A673 (cell line): Measurements from ENCODE around the gene SLC24A5. TPM values are rescaled to one million over a fixed set of nuclear protein-coding genes. Genes with fewer than 3 reads are reported as not detected.
A peak's percentile ranks its signal among the peaks of the same experiment; 100 is the strongest.

Experiments used
- Bru-seq: library from RNA; stranded (reverse); fragments of 400-500 nt; gene quantifications from one replicate; lab custom pipeline; 2021; lab: Mats Ljungman, UMichigan
- BruChase-seq, 2 experiments: library from RNA; stranded (reverse); fragments of 400-500 nt; gene quantifications; one replicate each; lab custom pipeline; 2021; lab: Mats Ljungman, UMichigan
- BruUV-seq: library from RNA; stranded (reverse); fragments of 400-500 nt; replicated peaks from 2 replicates; lab custom pipeline; 2021; lab: Mats Ljungman, UMichigan
- CTCF ChIA-PET: fragments of 300-600 bp; sonication (Branson Sonifier 250); formaldehyde crosslinking; loops from one replicate; lab custom pipeline; 2022; ENCODE audit warnings: antibody characterized with exemption; lab: Charles Lee
- POLR2A ChIA-PET: fragments of 300-600 bp; sonication (Branson Sonifier 250); formaldehyde crosslinking; loops from one replicate; lab custom pipeline; 2022; ENCODE audit warnings: antibody characterized with exemption; ENCODE audit not compliant: low non-redundant PET; lab: Charles Lee
- DNase-seq: peaks from one replicate; pipeline ENCODE4 v3.0.0-alpha.2; 2015; ENCODE audit warnings: low spot score
- H3K27ac ChIP-seq: fragments of 200-600 bp; sonication (generic); 2 replicates; pipeline ENCODE4 v1.5.1; 2016; ENCODE audit warnings: mixed run types, low read depth, mild to moderate bottlenecking, mixed read lengths, antibody characterized with exemption, low read length; ENCODE audit not compliant: poor library complexity, severe bottlenecking
- H3K27me3 ChIP-seq: fragments of 200-600 bp; sonication (generic); replicated peaks from 2 replicates; pipeline ENCODE4 v1.6.1; 2017; ENCODE audit warnings: mixed run types, low read depth, mild to moderate bottlenecking, mixed read lengths, antibody characterized with exemption, low read length; ENCODE audit not compliant: insufficient read depth, poor library complexity
- H3K36me3 ChIP-seq: fragments of 200-600 bp; sonication (generic); 2 replicates; pipeline ENCODE4 v1.6.1; 2016; ENCODE audit warnings: mixed run types, mild to moderate bottlenecking, mixed read lengths, antibody characterized with exemption, low read length; ENCODE audit not compliant: insufficient read depth, poor library complexity, severe bottlenecking
- H3K4me1 ChIP-seq: fragments of 200-600 bp; sonication (generic); 2 replicates; pipeline ENCODE4 v1.6.1; 2017; ENCODE audit warnings: mixed run types, mild to moderate bottlenecking, mixed read lengths, antibody characterized with exemption, low read length; ENCODE audit not compliant: insufficient read depth, poor library complexity, severe bottlenecking
- H3K4me3 ChIP-seq: fragments of 200-600 bp; sonication (generic); 2 replicates; pipeline ENCODE4 v1.5.1; 2016; ENCODE audit warnings: low read depth, mixed run types, mild to moderate bottlenecking, mixed read lengths, low read length; ENCODE audit not compliant: poor library complexity, severe bottlenecking
- H3K9me3 ChIP-seq: fragments of 200-600 bp; sonication (generic); 2 replicates; pipeline ENCODE4 v1.6.1; 2016; ENCODE audit warnings: mixed run types, low read depth, mild to moderate bottlenecking, mixed read lengths, antibody characterized with exemption, low read length; ENCODE audit not compliant: poor library complexity, severe bottlenecking
- CTCF ChIP-seq: fragments of 300-800, 200-600 bp; sonication (generic); conservative IDR thresholded peaks from 2 replicates; pipeline ENCODE4 v1.5.1; 2017; ENCODE audit warnings: low read depth, mild to moderate bottlenecking, antibody characterized with exemption, low read length, moderate library complexity, mixed read lengths
- EZH2 ChIP-seq: fragments of 200-600 bp; sonication (generic); IDR thresholded peaks from 2 replicates; pipeline ENCODE4 v1.6.1; 2017; ENCODE audit warnings: borderline replicate concordance, low read depth, mild to moderate bottlenecking, mixed read lengths, antibody characterized with exemption, low read length; ENCODE audit not compliant: poor library complexity, severe bottlenecking
- intact Hi-C: fragments of 100-400 bp; cut with micrococcal nuclease; formaldehyde crosslinking; loops from one replicate; pipeline ENCODE4 v1.10.0; 2022; ENCODE audit not compliant: unreplicated experiment
- long read RNA-seq: library from polyadenylated mRNA; stranded (forward); transcript quantifications from one replicate; pipeline ENCODE4 v2.0.0, GENCODE V29; 2022
- total RNA-seq: library from RNA; stranded (reverse); gene quantifications from 2 replicates; pipeline ENCODE4 v1.2.3, GENCODE V29; 2021

SLC24A5 gene
- not detected in 2 replicates for total RNA-seq
- percentile 7 among the genes with signal in this experiment for Bru-seq, nascent RNA
- not detected for BruChase-seq, experiment 1, labeled RNA remaining after a 2-hour chase
- BruChase-seq, experiment 2, labeled RNA remaining after a 6-hour chase, result percentile 7 among the genes with signal in this experiment
- long read RNA-seq, partial matches to known transcripts, result 0 of 12 reads
- long read RNA-seq, other reads (novel, unspliced or antisense), result 12 of 12 reads

GRCh38 chr15:48120745-48121144 is at the start of gene SLC24A5:
TSS of gene SLC24A5 (plus strand) at chr15:48120990. CDS start at chr15:48121045, 55 bp downstream.
- Histone ChIP-seq H3K9me3 (no peaks in the 10 kb centered on the region), H3K36me3 (no peaks in the 10 kb centered on the region), H3K27me3 (no peaks in the 10 kb centered on the region), H3K4me3 (no peak within 1 kb of the TSS), H3K27ac (no peak within 1 kb of the TSS), H3K4me1 (no peaks in the 10 kb centered on the region)
- BruUV-seq, result no TSS peak
- ChIA-PET POLR2A (no interaction called here), CTCF (no interaction called here)
- no peak for DNase-seq
- TF ChIP-seq CTCF, result no peak
- TF ChIP-seq EZH2, result no peak
- intact Hi-C loops, result no loop called here

GRCh38 chr15:48072941-48073340 is 47.8 kb upstream of the SLC24A5 start:
- no peaks in the 10 kb centered on the region for H3K36me3 ChIP-seq
- ChIA-PET CTCF (no interaction called here), POLR2A (no interaction called here)
- no TSS peak for BruUV-seq
- no peak for DNase-seq
- H3K4me3 ChIP-seq, result no peak overlapping the region
- H3K27me3 ChIP-seq, result no peaks in the 10 kb centered on the region
- intact Hi-C loops, result no loop called here
- no peaks in the 10 kb centered on the region for H3K4me1 ChIP-seq
- TF ChIP-seq EZH2 (no peak), CTCF (no peak)
- no peak overlapping the region for H3K27ac ChIP-seq
- H3K9me3 ChIP-seq, result no peaks in the 10 kb centered on the region

- no peak overlapping the region for H3K27ac ChIP-seq
- no TSS peak for BruUV-seq
- TF ChIP-seq CTCF, result no peak
- no peak for TF ChIP-seq EZH2
- no peak overlapping the region for H3K4me3 ChIP-seq
- ChIA-PET POLR2A (no interaction called here), CTCF (no interaction called here)
- H3K36me3 ChIP-seq, result no peaks in the 10 kb centered on the region
- intact Hi-C loops, result no loop called here
- no peaks in the 10 kb centered on the region for H3K27me3 ChIP-seq
- no peaks in the 10 kb centered on the region for H3K9me3 ChIP-seq
- no peak for DNase-seq
- H3K4me1 ChIP-seq, result no peaks in the 10 kb centered on the region
Observed at GRCh38 chr15:48073881-48074280, 46.9 kb upstream of the SLC24A5 start.
